AG04449 (cell line): ENCODE results near the gene RFFL.

Experiments used
- CTCF ChIA-PET: fragments of 350-600 bp; formaldehyde crosslinking; extraction: SDS; loops from one replicate; lab custom pipeline; 2021; ENCODE audit warnings: antibody characterized with exemption; lab: Yijun Ruan, JAX
- POLR2A ChIA-PET: fragments of 400-600, 350-600 bp; formaldehyde crosslinking; extraction: SDS; loops from one replicate; lab custom pipeline; 2020; ENCODE audit warnings: antibody characterized with exemption, inconsistent platforms; lab: Yijun Ruan, JAX
- DNase-seq: peaks from one replicate; pipeline ENCODE4 v3.0.0-alpha.2; 2010; ENCODE audit warnings: low read depth, low spot score
- H3K4me3 ChIP-seq: 2 replicates; pipeline ENCODE4 v1.5.1; 2011; ENCODE audit warnings: low read depth, mild to moderate bottlenecking, control low read depth, low read length
- CTCF ChIP-seq: IDR thresholded peaks from one replicate; pipeline ENCODE4 v1.5.1; 2011; ENCODE audit warnings: mild to moderate bottlenecking, moderate library complexity, low read length, control low read depth, inconsistent platforms; ENCODE audit not compliant: insufficient read depth; ENCODE audit errors: missing control alignments

RFFL gene

GRCh38 chr17:35021520-35022380 lies 41.8 kb downstream of the RFFL start:
- no peak for DNase-seq
- no peak overlapping the region for H3K4me3 ChIP-seq
- POLR2A ChIA-PET, result interaction anchor here (1.6 kb wide), 1 partner anchor 68 kb away, joined by 3 read pairs; no protein-coding TSS in a partner anchor
- no peak for TF ChIP-seq CTCF
- CTCF ChIA-PET, result interaction anchor here (0.9 to 3.6 kb wide), 11 partner anchors 8 to 98 kb away, joined by 3 to 20 read pairs (median 4); partner anchors contain the start of gene RAD51D

- ChIA-PET POLR2A (no interaction called here), CTCF (interaction anchor here (1.2 to 2.5 kb wide), 2 partner anchors 10 to 22 kb away, joined by 4 to 7 read pairs; no protein-coding TSS in a partner anchor)
- TF ChIP-seq CTCF, result no peak
- no peak for DNase-seq
- H3K4me3 ChIP-seq, result no peak overlapping the region
Measured at GRCh38 chr17:35019386-35020179, 43.9 kb downstream of the RFFL start.

GRCh38 chr17:35018814-35019213 lies 44.7 kb downstream of the RFFL start:
- no peak overlapping the region for H3K4me3 ChIP-seq
- POLR2A ChIA-PET, result no interaction called here
- CTCF ChIA-PET, result interaction anchor here (1.0 to 2.5 kb wide), 4 partner anchors 10 to 125 kb away, joined by 4 to 8 read pairs (median 6); no protein-coding TSS in a partner anchor
- no peak for TF ChIP-seq CTCF
- DNase-seq, result no peak

GRCh38 chr17:35017021-35017420 lies 46.5 kb downstream of the RFFL start:
- POLR2A ChIA-PET, result no interaction called here
- CTCF ChIA-PET, result interaction anchor here (1.8 kb wide), 1 partner anchor 73 kb away, joined by 6 read pairs; no protein-coding TSS in a partner anchor
- H3K4me3 ChIP-seq, result no peak overlapping the region
- no peak for TF ChIP-seq CTCF
- no peak for DNase-seq

- CTCF ChIA-PET, result interaction anchor here (1.8 kb wide), 1 partner anchor 73 kb away, joined by 6 read pairs; no protein-coding TSS in a partner anchor
- DNase-seq, result no peak
- POLR2A ChIA-PET, result no interaction called here
- TF ChIP-seq CTCF, result no peak
- H3K4me3 ChIP-seq, result no peak overlapping the region
Measured at GRCh38 chr17:35016369-35016768, 47.1 kb downstream of the RFFL start.
